HG02938 (cell line): ENCODE data around the gene LAMC1.

Source experiments
- ATAC-seq: cut with Tn5 transposase; IDR thresholded peaks from one replicate; pipeline ENCODE4 v1.9.1; 2021; ENCODE audit warnings: mild to moderate bottlenecking, moderate library complexity; ENCODE audit not compliant: unreplicated experiment

Gene LAMC1

GRCh38 chr1:183103147-183103546, 79.9 kb downstream of the LAMC1 start:
- no peak for ATAC-seq

GRCh38 chr1:183103577-183103976, 80.4 kb downstream of the LAMC1 start:
- ATAC-seq = no peak

- ATAC-seq = no peak
Measured at GRCh38 chr1:183105449-183105848, 82.2 kb downstream of the LAMC1 start.

- no peak for ATAC-seq
Measured at GRCh38 chr1:183106166-183106565, 82.9 kb downstream of the LAMC1 start.

- no peak for ATAC-seq
Measured at GRCh38 chr1:183106746-183107145, 83.5 kb downstream of the LAMC1 start.

GRCh38 chr1:183110326-183110880, 87.2 kb downstream of the LAMC1 start:
- no peak for ATAC-seq

GRCh38 chr1:183114441-183114840, 91.2 kb downstream of the LAMC1 start:
- ATAC-seq = no peak

- no peak for ATAC-seq
Measured at GRCh38 chr1:183116416-183116815, 93.2 kb downstream of the LAMC1 start.

GRCh38 chr1:183121609-183122008, 98.4 kb downstream of the LAMC1 start:
- ATAC-seq = no peak

GRCh38 chr1:183124259-183124658, 101.0 kb downstream of the LAMC1 start:
- no peak for ATAC-seq

GRCh38 chr1:183125279-183125999, 102.2 kb downstream of the LAMC1 start:
- no peak for ATAC-seq

- ATAC-seq = no peak
Measured at GRCh38 chr1:183126000-183126366, 102.8 kb downstream of the LAMC1 start.

- ATAC-seq = no peak
Measured at GRCh38 chr1:183126528-183126927, 103.3 kb downstream of the LAMC1 start.

- no peak for ATAC-seq
Measured at GRCh38 chr1:183129921-183130690, 106.9 kb downstream of the LAMC1 start.

- ATAC-seq = no peak
Measured at GRCh38 chr1:183131166-183131565, 107.9 kb downstream of the LAMC1 start.

- ATAC-seq = no peak
Measured at GRCh38 chr1:183135336-183135735, 112.1 kb downstream of the LAMC1 start.

GRCh38 chr1:183137782-183138181, 114.6 kb downstream of the LAMC1 start:
- ATAC-seq = no peak

GRCh38 chr1:183138301-183138700, 115.1 kb downstream of the LAMC1 start:
- no peak for ATAC-seq

GRCh38 chr1:183139281-183139942, 116.2 kb downstream of the LAMC1 start:
- ATAC-seq = no peak

- ATAC-seq = no peak
Measured at GRCh38 chr1:183140633-183141032, 117.4 kb downstream of the LAMC1 start.

GRCh38 chr1:183142171-183142570, 119.0 kb downstream of the LAMC1 start:
- no peak for ATAC-seq
